SK-N-SH (cell line): ENCODE results near the gene SLC24A3. TPM values are rescaled to one million over a fixed set of nuclear protein-coding genes. Genes with fewer than 3 reads are reported as not detected.

ENCODE experiments used
- CTCF ChIA-PET: fragments of 300-600, 350-600 bp; formaldehyde crosslinking; extraction: SDS; loops from one replicate; lab custom pipeline; 2021; lab: Yijun Ruan, JAX
- POLR2A ChIA-PET: fragments of 350-600 bp; sonication (Branson Sonifier 250); formaldehyde crosslinking; extraction: SDS; loops from one replicate; lab custom pipeline; 2020; ENCODE audit warnings: antibody characterized with exemption, inconsistent platforms; lab: Yijun Ruan, JAX
- DNase-seq: peaks from one replicate; pipeline ENCODE4 v3.0.0; 2012
- H2AFZ ChIP-seq: fragments of 200-600 bp; sonication (generic); 2 replicates; pipeline ENCODE4 v1.8.1; 2016; ENCODE audit warnings: antibody characterized with exemption, mild to moderate bottlenecking, low read depth
- H3F3A ChIP-seq: fragments of 200-600 bp; sonication (generic); replicated peaks from 2 replicates; pipeline ENCODE3; 2016; ENCODE audit warnings: antibody characterized with exemption, mild to moderate bottlenecking; ENCODE audit not compliant: insufficient read depth
- H3K27ac ChIP-seq, 2 experiments: fragments of 200-500 bp in 1 of 2; fragments of 200-600 bp in 1 of 2; sonication (Bioruptor generic) in 1 of 2; sonication (generic), shearing (Covaris generic) in 1 of 2; 2 replicates each; pipeline versions ENCODE4 v1.5.1 to v1.6.1; 2014 to 2016; ENCODE audit warnings: low read depth in 2 of 2, inconsistent platforms in 1 of 2, low read length in 1 of 2, mild to moderate bottlenecking in 1 of 2, mixed read lengths in 1 of 2
- H3K27me3 ChIP-seq: fragments of 200-600 bp; sonication (generic), shearing (Covaris generic); 2 replicates; pipeline ENCODE4 v1.6.1; 2016; ENCODE audit warnings: mixed run types; ENCODE audit not compliant: insufficient read depth
- H3K36me3 ChIP-seq, 2 experiments: fragments of 200-500 bp in 1 of 2; fragments of 200-600 bp in 1 of 2; sonication (Bioruptor generic) in 1 of 2; sonication (generic) in 1 of 2; replicated peaks in 1 of 2; 2 replicates each; pipeline versions ENCODE3 to v1.5.1; 2014 to 2016; ENCODE audit warnings: low read length in 1 of 2, mild to moderate bottlenecking in 1 of 2; ENCODE audit not compliant: insufficient read depth in 2 of 2, control insufficient read depth in 1 of 2
- H3K4me1 ChIP-seq, 2 experiments: fragments of 200-500 bp in 1 of 2; fragments of 200-600 bp in 1 of 2; sonication (Bioruptor generic) in 1 of 2; sonication (generic), shearing (Covaris generic) in 1 of 2; 2 replicates each; pipeline versions ENCODE4 v1.5.1 to v1.6.1; 2014 to 2016; ENCODE audit warnings: low read depth in 1 of 2, low read length in 1 of 2, mixed run types in 1 of 2; ENCODE audit not compliant: insufficient read depth in 2 of 2, control insufficient read depth in 1 of 2
- H3K4me2 ChIP-seq: fragments of 200-600 bp; sonication (generic), shearing (Covaris generic); 2 replicates; pipeline ENCODE4 v1.6.1; 2017; ENCODE audit warnings: mixed run types
- H3K4me3 ChIP-seq, 2 experiments: fragments of 200-500 bp in 1 of 2; fragments of 200-600 bp in 1 of 2; sonication (Bioruptor generic) in 1 of 2; sonication (generic), shearing (Covaris generic) in 1 of 2; 2 replicates each; pipeline versions ENCODE4 v1.5.1 to v1.8.1; 2014 to 2016; ENCODE audit warnings: low read depth in 2 of 2, inconsistent platforms in 1 of 2, low read length in 1 of 2, mild to moderate bottlenecking in 1 of 2, mixed read lengths in 1 of 2, moderate library complexity in 1 of 2
- H3K79me2 ChIP-seq: fragments of 200-600 bp; sonication (generic); 2 replicates; pipeline ENCODE4 v1.8.1; 2017; ENCODE audit warnings: mild to moderate bottlenecking; ENCODE audit not compliant: insufficient read depth
- H3K9ac ChIP-seq: fragments of 200-600 bp; sonication (generic); 2 replicates; pipeline ENCODE4 v1.6.1; 2017; ENCODE audit warnings: mixed run types
- H3K9me2 ChIP-seq: fragments of 200-600 bp; sonication (generic); 2 replicates; pipeline ENCODE4 v1.6.1; 2017; ENCODE audit warnings: mixed run types
- H3K9me3 ChIP-seq: fragments of 200-600 bp; sonication (generic); 2 replicates; pipeline ENCODE4 v1.6.1; 2017; ENCODE audit warnings: mixed run types, mild to moderate bottlenecking, moderate library complexity
- H4K20me1 ChIP-seq: fragments of 200-600 bp; sonication (generic); 2 replicates; pipeline ENCODE4 v1.6.1; 2017; ENCODE audit warnings: mild to moderate bottlenecking, mixed run types; ENCODE audit not compliant: insufficient read depth
- EP300 ChIP-seq, 2 experiments: IDR thresholded peaks; 2 replicates each; pipeline versions ENCODE4 v1.4.0 to v1.6.1; 2012; ENCODE audit warnings: borderline replicate concordance in 1 of 2, low read depth in 1 of 2, low read length in 1 of 2
- EZH2phosphoT487 ChIP-seq: fragments of 200-600 bp; sonication (generic); IDR thresholded peaks from 2 replicates; pipeline ENCODE4 v1.6.1; 2017; ENCODE audit warnings: low read depth, mixed run types, mild to moderate bottlenecking, antibody characterized with exemption, moderate library complexity, borderline replicate concordance
- FOSL2 ChIP-seq: IDR thresholded peaks from 2 replicates; pipeline ENCODE4 v1.4.0; 2012; ENCODE audit warnings: low read depth, mild to moderate bottlenecking, moderate library complexity, borderline replicate concordance
- GATA2 ChIP-seq: sonication (generic); formaldehyde crosslinking; IDR thresholded peaks from 2 replicates; pipeline ENCODE4 v1.5.0; 2020; ENCODE audit warnings: mild to moderate bottlenecking, missing genetic modification reagents
- JUND ChIP-seq: IDR thresholded peaks from 2 replicates; pipeline ENCODE4 v1.4.0; 2012
- POLR2AphosphoS5 ChIP-seq: IDR thresholded peaks from 2 replicates; pipeline ENCODE4 v1.6.1; 2012; ENCODE audit warnings: low read depth, low read length
- RAD21 ChIP-seq: IDR thresholded peaks from 2 replicates; pipeline ENCODE4 v1.6.1; 2012; ENCODE audit warnings: mild to moderate bottlenecking, low read length
- RCOR1 ChIP-seq: fragments of 150-350 bp; IDR thresholded peaks from 2 replicates; pipeline ENCODE4 v1.6.1; 2017; ENCODE audit warnings: antibody characterized with exemption, low read length
- RFX5 ChIP-seq: IDR thresholded peaks from 2 replicates; pipeline ENCODE4 v1.6.1; 2012; ENCODE audit warnings: mild to moderate bottlenecking, improper control_type of control experiment, low read length
- SIN3A ChIP-seq: IDR thresholded peaks from 2 replicates; pipeline ENCODE4 v1.6.1; 2012; ENCODE audit warnings: low read depth, mild to moderate bottlenecking, low read length, moderate library complexity, borderline replicate concordance
- SMC3 ChIP-seq: IDR thresholded peaks from 2 replicates; pipeline ENCODE4 v1.6.1; 2012; ENCODE audit warnings: low read depth, low read length, improper control_type of control experiment
- TEAD4 ChIP-seq: IDR thresholded peaks from 2 replicates; pipeline ENCODE4 v1.4.0; 2012; ENCODE audit warnings: mild to moderate bottlenecking, borderline replicate concordance; ENCODE audit not compliant: insufficient read depth
- WGBS: methylation state at CpG from one replicate; pipeline ENCODE4 v1.1.6; 2017; ENCODE audit warnings: low lambda C conversion rate; 5-methylcytosine and 5-hydroxymethylcytosine counted together
- polyA plus RNA-seq, 3 experiments: library from polyadenylated mRNA; depleted of rRNA; stranded (reverse); fragments of >200 nt; gene quantifications; 2 replicates each; pipeline ENCODE4 v1.2.3, GENCODE V29; 2012
- TF ChIP-seq, protein P1 (sequence below): IDR thresholded peaks from 2 replicates; pipeline ENCODE4; 2012

Gene SLC24A3
- polyA plus RNA-seq, 1 of the 3 experiments (the other 2 are of a cell fraction) = not detected

DNA sequence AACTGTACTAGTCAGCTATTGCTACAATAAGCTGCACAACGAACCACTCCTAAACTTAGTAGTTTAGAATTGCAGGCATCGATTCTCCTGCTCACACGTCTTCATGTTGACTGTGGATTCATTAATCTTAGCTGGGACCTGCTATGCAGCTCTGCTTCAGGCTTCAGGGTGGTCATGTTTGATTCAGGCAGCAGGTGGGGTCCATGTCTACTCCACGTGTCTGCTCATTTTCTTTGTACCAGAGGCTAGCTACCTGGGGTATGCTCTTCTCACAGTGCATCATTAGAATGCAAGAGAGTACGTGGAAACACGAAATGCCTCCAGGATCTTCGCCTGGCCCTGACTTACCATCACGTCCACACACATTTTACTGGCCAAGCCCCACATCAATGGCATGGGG is 481.1 kb downstream of the SLC24A3 start:
- no peaks in the 10 kb centered on the region for H4K20me1 ChIP-seq
- H3K9me3 ChIP-seq = no peaks in the 10 kb centered on the region
- no peak overlapping the region for H3K9ac ChIP-seq
- H3K4me3 ChIP-seq = no peak overlapping the region
- no peak overlapping the region for H3K4me2 ChIP-seq
- H3F3A ChIP-seq = peaks cover under 1% of the 10 kb centered on the region
- no peaks in the 10 kb centered on the region for H3K9me2 ChIP-seq
- TF ChIP-seq RAD21 (no peak), FOSL2 (no peak), RCOR1 (no peak), EP300 (IDR thresholded peaks at IDR 0.05; ENCODE audit: borderline replicate concordance in 1 of 2, low read depth in 1 of 2, low read length in 1 of 2) (no peak), SIN3A (no peak), GATA2 (CRISPR knock-in tag) (no peak)
- WGBS = 73% methylated on average over 8 of the region's 8 CpGs
- ChIA-PET CTCF (interaction anchor here (0.9 to 2.4 kb wide), 25 partner anchors 8 to 300 kb away, joined by 3 to 21 read pairs (median 5); no protein-coding TSS in a partner anchor), POLR2A (no interaction called here)
- H3K4me1 ChIP-seq = peaks cover 0 to 9% of the 10 kb centered on the region in 2 experiments; a peak in 1 of 4 replicates
- H3K27ac ChIP-seq = no peak overlapping the region
- H2AFZ ChIP-seq = no peak overlapping the region
- H3K36me3 ChIP-seq = no peaks in the 10 kb centered on the region
- DNase-seq = no peak
- H3K27me3 ChIP-seq = no peaks in the 10 kb centered on the region
- H3K79me2 ChIP-seq = no peaks in the 10 kb centered on the region

DNA sequence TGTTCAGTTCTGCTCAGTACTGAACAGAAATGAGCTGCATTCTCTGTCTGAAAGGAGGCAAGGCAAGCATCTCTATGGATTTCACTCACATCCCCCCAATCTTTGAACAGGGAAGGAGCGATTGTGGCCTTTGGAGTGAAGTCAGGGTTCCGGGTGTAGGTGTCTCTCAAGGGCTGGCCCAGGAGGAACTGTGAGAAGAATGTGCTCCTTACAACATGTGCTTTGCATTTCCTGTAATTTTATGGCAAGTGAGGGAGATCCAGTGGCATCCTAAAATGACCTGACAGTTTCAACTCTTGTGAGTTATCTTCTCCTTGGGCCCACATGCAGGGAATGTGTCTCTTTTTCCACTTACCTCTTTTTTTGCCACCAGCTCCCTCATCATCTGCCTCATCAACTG is 482.6 kb downstream of the SLC24A3 start:
- DNase-seq = no peak
- no peaks in the 10 kb centered on the region for H3K27me3 ChIP-seq
- POLR2A ChIA-PET = no interaction called here
- H3K9me2 ChIP-seq = no peaks in the 10 kb centered on the region
- WGBS = 77% methylated on average over 2 of the region's 2 CpGs
- H3K9ac ChIP-seq = no peak overlapping the region
- no peaks in the 10 kb centered on the region for H3K9me3 ChIP-seq
- peaks cover 9% of the 10 kb centered on the region for H3F3A ChIP-seq
- H3K4me2 ChIP-seq = no peak overlapping the region
- H3K4me1 ChIP-seq = peaks cover 0 to 8% of the 10 kb centered on the region in 2 experiments; a peak in 1 of 4 replicates
- H3K79me2 ChIP-seq = no peaks in the 10 kb centered on the region
- CTCF ChIA-PET = interaction anchor here (0.6 to 1.4 kb wide), 3 partner anchors 9 to 90 kb away, joined by 3 to 4 read pairs (median 3); no protein-coding TSS in a partner anchor
- no peak overlapping the region for H3K4me3 ChIP-seq
- TF ChIP-seq GATA2 (CRISPR knock-in tag) (no peak), JUND (no peak), TEAD4 (no peak)
- TF ChIP-seq, protein P1, sequence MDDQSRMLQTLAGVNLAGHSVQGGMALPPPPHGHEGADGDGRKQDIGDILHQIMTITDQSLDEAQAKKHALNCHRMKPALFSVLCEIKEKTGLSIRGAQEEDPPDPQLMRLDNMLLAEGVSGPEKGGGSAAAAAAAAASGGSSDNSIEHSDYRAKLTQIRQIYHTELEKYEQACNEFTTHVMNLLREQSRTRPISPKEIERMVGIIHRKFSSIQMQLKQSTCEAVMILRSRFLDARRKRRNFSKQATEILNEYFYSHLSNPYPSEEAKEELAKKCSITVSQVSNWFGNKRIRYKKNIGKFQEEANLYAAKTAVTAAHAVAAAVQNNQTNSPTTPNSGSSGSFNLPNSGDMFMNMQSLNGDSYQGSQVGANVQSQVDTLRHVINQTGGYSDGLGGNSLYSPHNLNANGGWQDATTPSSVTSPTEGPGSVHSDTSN = no peak
- TF ChIP-seq, all 33 proteins: peak for 0
- H2AFZ ChIP-seq = no peak overlapping the region; the same call in 1 of the 2 replicates
- H4K20me1 ChIP-seq = no peaks in the 10 kb centered on the region
- no peak overlapping the region for H3K27ac ChIP-seq
- H3K36me3 ChIP-seq = no peaks in the 10 kb centered on the region

DNA sequence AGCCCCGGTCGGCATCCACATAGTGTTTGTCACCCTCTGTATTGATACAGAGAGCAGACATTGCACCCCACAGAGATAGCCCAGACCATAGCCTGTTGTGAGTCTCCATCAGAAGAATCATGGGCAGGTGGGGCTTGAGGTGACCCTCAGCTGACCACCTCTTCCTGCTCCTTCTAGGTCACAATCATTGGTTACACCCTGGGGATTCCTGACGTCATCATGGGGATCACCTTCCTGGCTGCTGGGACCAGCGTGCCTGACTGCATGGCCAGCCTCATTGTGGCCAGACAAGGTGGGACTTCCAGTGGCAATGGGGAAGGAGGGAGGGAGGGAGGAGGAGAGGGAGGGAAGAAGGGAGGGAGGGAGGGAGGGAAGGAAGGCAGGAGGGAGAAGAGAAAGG is 484.2 kb downstream of the SLC24A3 start:
- CTCF ChIA-PET = interaction anchor here (1.0 kb wide), 1 partner anchor 87 kb away, joined by 3 read pairs; no protein-coding TSS in a partner anchor
- POLR2A ChIA-PET = no interaction called here
- Histone ChIP-seq H3K9ac (no peak overlapping the region), H3K27me3 (no peaks in the 10 kb centered on the region), H3K4me1 (peaks cover 0 to 8% of the 10 kb centered on the region in 2 experiments; a peak in 1 of 4 replicates), H3K36me3 (no peaks in the 10 kb centered on the region), H3K79me2 (no peaks in the 10 kb centered on the region), H3K4me3 (no peak overlapping the region), H3K27ac (no peak overlapping the region), H3F3A (peaks cover 9% of the 10 kb centered on the region), H3K9me3 (no peaks in the 10 kb centered on the region), H4K20me1 (no peaks in the 10 kb centered on the region), H3K9me2 (no peaks in the 10 kb centered on the region), H2AFZ (no peak overlapping the region), H3K4me2 (no peak overlapping the region)
- TF ChIP-seq SMC3 (no peak), POLR2AphosphoS5 (no peak), EZH2phosphoT487 (no peak), RFX5 (no peak), EP300 (IDR thresholded peaks at IDR 0.05; ENCODE audit: borderline replicate concordance in 1 of 2, low read depth in 1 of 2, low read length in 1 of 2) (no peak), SIN3A (no peak)
- WGBS = 78% methylated on average over 4 of the region's 4 CpGs
- DNase-seq = no peak
